SU-DHL-6 (cell line): Measurements from ENCODE around the gene NEIL3.

ENCODE experiments used
- EZH2phosphoT487 ChIP-seq: fragments of 200-600 bp; sonication (generic), shearing (Covaris generic); conservative IDR thresholded peaks from 2 replicates; pipeline ENCODE4 v1.6.1; 2018; ENCODE audit warnings: mild to moderate bottlenecking, antibody characterized with exemption, low read length, moderate library complexity, mixed read lengths
- TF ChIP-seq, protein P1 (sequence below): fragments of 200-600 bp; sonication (generic); IDR thresholded peaks from one replicate; pipeline ENCODE4 v1.5.1; 2017; ENCODE audit warnings: antibody characterized with exemption, mild to moderate bottlenecking, low read length, moderate library complexity; ENCODE audit not compliant: insufficient read depth, poor library complexity, severe bottlenecking

DNA sequence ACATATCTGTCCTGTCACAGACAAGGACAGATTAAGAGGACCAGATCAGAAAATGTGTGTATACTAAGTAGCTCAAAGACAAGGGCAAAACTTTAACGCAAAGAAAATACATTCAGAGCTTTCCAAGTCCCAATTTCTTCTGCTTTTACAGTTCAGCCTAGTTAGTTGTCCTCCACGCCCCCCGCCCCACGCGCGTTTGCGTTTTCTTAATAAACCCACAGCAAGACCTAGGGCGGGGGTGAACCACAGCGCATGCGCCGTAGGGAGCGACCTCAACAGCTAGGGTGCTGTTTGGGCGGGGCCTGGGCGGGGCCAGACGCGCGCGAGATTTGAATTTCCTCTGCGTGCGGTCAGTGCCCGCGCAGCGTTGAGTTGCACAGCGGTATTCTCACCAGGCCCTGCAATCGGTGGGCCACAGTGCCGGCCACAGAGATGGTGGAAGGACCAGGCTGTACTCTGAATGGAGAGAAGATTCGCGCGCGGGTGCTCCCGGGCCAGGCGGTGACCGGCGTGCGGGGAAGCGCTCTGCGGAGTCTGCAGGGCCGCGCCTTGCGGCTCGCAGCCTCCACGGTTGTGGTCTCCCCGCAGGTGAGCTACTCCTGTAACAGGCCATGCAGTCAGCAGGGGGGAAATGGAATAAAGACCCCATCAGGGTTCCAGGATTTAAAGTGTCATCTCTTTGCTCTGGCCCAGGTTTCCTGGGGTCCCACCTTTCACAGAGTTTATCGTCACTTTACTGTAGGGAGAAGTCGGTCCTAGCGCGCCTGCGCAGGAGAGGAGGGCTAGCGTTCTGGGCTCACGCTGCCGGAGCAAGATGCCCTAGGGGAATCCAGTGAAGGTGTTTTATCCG is at the start of gene NEIL3:
- TF ChIP-seq, protein P1, sequence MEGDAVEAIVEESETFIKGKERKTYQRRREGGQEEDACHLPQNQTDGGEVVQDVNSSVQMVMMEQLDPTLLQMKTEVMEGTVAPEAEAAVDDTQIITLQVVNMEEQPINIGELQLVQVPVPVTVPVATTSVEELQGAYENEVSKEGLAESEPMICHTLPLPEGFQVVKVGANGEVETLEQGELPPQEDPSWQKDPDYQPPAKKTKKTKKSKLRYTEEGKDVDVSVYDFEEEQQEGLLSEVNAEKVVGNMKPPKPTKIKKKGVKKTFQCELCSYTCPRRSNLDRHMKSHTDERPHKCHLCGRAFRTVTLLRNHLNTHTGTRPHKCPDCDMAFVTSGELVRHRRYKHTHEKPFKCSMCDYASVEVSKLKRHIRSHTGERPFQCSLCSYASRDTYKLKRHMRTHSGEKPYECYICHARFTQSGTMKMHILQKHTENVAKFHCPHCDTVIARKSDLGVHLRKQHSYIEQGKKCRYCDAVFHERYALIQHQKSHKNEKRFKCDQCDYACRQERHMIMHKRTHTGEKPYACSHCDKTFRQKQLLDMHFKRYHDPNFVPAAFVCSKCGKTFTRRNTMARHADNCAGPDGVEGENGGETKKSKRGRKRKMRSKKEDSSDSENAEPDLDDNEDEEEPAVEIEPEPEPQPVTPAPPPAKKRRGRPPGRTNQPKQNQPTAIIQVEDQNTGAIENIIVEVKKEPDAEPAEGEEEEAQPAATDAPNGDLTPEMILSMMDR, result no peak
- TF ChIP-seq EZH2phosphoT487, result no peak
